Tibial nerve (tissue), 4 donors: ENCODE measurements around the gene CCL8. TPM values are rescaled to one million over a fixed set of nuclear protein-coding genes. Genes with fewer than 3 reads are reported as not detected.

Source experiments
- DNase-seq, 2 donors: peaks; one replicate each; pipeline ENCODE4 v3.0.0-alpha.2; 2019; ENCODE audit warnings: low spot score in 2 of 2
- H3K27ac ChIP-seq, 4 donors: fragments of 200-600 bp; sonication (generic) in 3 of 4; one replicate each; pipeline ENCODE4 v1.5.1; 2017 to 2019; ENCODE audit warnings: mild to moderate bottlenecking in 1 of 4
- H3K27me3 ChIP-seq, 2 donors: fragments of 200-600 bp; sonication (generic) in 1 of 2; one replicate each; pipeline versions ENCODE4 v1.5.1 to v1.6.0; 2017 to 2019
- H3K36me3 ChIP-seq, 3 donors: fragments of 200-600 bp; sonication (generic); one replicate each; pipeline ENCODE4 v1.5.1; 2018 to 2019
- H3K4me1 ChIP-seq, 4 donors: fragments of 200-600 bp; sonication (generic) in 3 of 4; one replicate each; pipeline ENCODE4 v1.5.1; 2017 to 2019
- H3K4me3 ChIP-seq, 4 donors: fragments of 200-600 bp; sonication (generic) in 3 of 4; one replicate each; pipeline ENCODE4 v1.5.1; 2017 to 2019; ENCODE audit warnings: mild to moderate bottlenecking in 1 of 4, moderate library complexity in 1 of 4
- H3K9me3 ChIP-seq, 4 donors: fragments of 200-600 bp; sonication (generic) in 3 of 4; one replicate each; pipeline ENCODE4 v1.5.1; 2017 to 2019
- CTCF ChIP-seq, 5 experiments: fragments of 200-600 bp in 3 of 5; fragments of 450-650 bp in 2 of 5; sonication (generic) in 3 of 5; IDR thresholded peaks; one replicate each; pipeline ENCODE4 v1.5.1; 2016 to 2019; ENCODE audit warnings: antibody characterized with exemption in 5 of 5, mild to moderate bottlenecking in 3 of 5, moderate library complexity in 2 of 5
- EP300 ChIP-seq, 2 donors: sonication (generic); formaldehyde crosslinking; IDR thresholded peaks; one replicate each; pipeline ENCODE4 v1.6.1; 2017; ENCODE audit warnings: antibody characterized with exemption in 2 of 2, mild to moderate bottlenecking in 1 of 2
- POLR2A ChIP-seq, 2 donors: fragments of 450-650 bp; IDR thresholded peaks; one replicate each; pipeline ENCODE4 v1.6.1; 2017; ENCODE audit warnings: antibody characterized with exemption in 2 of 2, mild to moderate bottlenecking in 2 of 2, moderate library complexity in 2 of 2
- WGBS, 2 donors: methylation state at CpG; one replicate each; pipeline ENCODE4 v1.1.5; 2018; 5-methylcytosine and 5-hydroxymethylcytosine counted together
- total RNA-seq, 4 donors: library from RNA; depleted of rRNA; stranded (reverse); fragments of >200 nt; gene quantifications; one replicate each; pipeline ENCODE4 v1.1.0, GENCODE V29; 2016

The CCL8 gene
- total RNA-seq, 4 donors from 2014 or later = not detected

GRCh38 chr17:34358631-34359030 lies 39.4 kb downstream of the CCL8 start:
- 96 to 100% methylated on average over 3 of the region's 3 CpGs for WGBS, 2 donors
- DNase-seq = no peak

DNA sequence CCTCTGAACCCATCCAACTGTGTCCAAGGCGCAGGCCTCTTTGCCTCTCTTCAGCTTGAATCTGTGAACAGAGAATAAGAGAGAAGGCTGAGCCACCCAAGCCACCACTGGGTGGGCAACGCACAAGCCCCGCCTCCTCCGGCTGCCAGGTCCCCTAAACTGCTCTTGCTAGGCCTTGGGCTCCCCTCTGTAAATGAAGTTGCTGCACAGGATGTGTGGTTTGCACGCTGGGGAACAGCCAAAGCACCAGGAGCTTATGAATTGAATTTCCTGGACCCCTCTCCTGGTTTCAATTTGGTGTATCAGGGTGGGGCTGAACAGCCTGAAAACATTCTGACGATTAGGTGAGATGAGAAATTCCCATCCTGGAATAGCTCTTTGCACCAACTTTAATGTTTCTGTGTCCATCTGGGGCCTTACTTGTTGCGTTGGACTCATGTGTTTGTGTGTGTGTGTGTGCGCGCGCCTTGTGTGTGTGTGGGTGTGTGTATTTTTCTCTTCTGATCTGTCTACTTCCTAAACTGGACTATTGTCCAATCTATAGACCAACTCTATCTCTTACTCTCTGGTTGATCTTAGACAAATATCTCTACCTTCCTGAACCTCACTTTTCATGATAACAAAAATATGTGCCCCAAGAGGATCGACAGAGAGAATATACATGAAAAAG lies 41.5 kb downstream of the CCL8 start:
- Histone ChIP-seq H3K27ac (no peak overlapping the region), H3K4me3 (no peak overlapping the region), H3K9me3 (no peaks in the 10 kb centered on the region), H3K36me3 (no peaks in the 10 kb centered on the region), H3K27me3 (no peaks in the 10 kb centered on the region), H3K4me1 (peaks cover 0 to 27% (median 7%) of the 10 kb centered on the region in 4 donors)
- WGBS, 2 donors = 75 to 78% methylated on average over 11 of the region's 11 CpGs
- no peak for DNase-seq
- TF ChIP-seq CTCF (IDR thresholded peaks at IDR 0.05) (no peak), POLR2A (IDR thresholded peaks at IDR 0.05) (no peak), EP300 (IDR thresholded peaks at IDR 0.05) (no peak)

More at GRCh38 chr17:34358631-34359030, 39.4 kb downstream of the CCL8 start:
- H3K36me3 ChIP-seq = no peaks in the 10 kb centered on the region
- no peak overlapping the region for H3K27ac ChIP-seq
- H3K27me3 ChIP-seq = no peaks in the 10 kb centered on the region
- no peak overlapping the region for H3K4me3 ChIP-seq
- H3K9me3 ChIP-seq = no peaks in the 10 kb centered on the region
- TF ChIP-seq CTCF (IDR thresholded peaks at IDR 0.05) = no peak
- peaks cover 0 to 37% (median 9%) of the 10 kb centered on the region in 4 donors for H3K4me1 ChIP-seq

DNA sequence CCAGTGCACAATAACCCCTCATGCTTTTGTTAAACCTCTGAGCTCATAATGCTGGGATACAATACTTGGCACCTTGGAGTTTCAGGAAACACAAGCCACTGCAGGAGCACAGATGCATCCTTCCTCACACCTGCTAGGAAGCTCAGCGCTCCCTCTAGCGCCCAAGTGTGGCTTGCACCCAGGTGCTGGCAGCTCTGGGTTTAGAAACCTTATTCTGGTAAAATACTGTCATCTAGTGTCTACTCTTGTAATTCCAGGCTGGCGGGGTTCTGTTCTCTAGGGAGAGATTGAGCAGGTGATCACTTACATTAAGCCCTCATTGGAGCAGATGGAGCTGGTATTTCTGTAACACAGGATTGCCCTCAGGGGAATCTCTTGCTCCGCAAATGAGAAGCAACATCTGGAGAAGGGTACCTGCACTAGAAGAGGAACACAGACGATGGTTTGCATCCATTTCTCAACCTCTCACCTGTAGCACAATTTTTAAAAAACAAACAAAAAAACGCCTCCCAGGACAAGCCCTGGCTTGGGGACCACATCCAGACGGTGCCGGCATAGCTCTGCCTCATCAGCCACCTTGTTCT lies 42.3 kb downstream of the CCL8 start:
- 22 to 24% methylated on average over 8 of the region's 8 CpGs for WGBS, 2 donors
- H3K9me3 ChIP-seq = no peaks in the 10 kb centered on the region
- peak; percentile 89 to 95 for DNase-seq
- H3K27me3 ChIP-seq = no peaks in the 10 kb centered on the region
- no peak overlapping the region for H3K4me3 ChIP-seq
- H3K27ac ChIP-seq = no peak overlapping the region
- peak; percentile 95 to 99 (median 96) for TF ChIP-seq CTCF (IDR thresholded peaks at IDR 0.05)
- no peak for TF ChIP-seq POLR2A (IDR thresholded peaks at IDR 0.05)
- peak in 1 of 2 donors; percentile 60 for TF ChIP-seq EP300 (IDR thresholded peaks at IDR 0.05)
- no peaks in the 10 kb centered on the region for H3K36me3 ChIP-seq
- peaks cover 0 to 19% (median 3%) of the 10 kb centered on the region in 4 donors for H3K4me1 ChIP-seq

DNA sequence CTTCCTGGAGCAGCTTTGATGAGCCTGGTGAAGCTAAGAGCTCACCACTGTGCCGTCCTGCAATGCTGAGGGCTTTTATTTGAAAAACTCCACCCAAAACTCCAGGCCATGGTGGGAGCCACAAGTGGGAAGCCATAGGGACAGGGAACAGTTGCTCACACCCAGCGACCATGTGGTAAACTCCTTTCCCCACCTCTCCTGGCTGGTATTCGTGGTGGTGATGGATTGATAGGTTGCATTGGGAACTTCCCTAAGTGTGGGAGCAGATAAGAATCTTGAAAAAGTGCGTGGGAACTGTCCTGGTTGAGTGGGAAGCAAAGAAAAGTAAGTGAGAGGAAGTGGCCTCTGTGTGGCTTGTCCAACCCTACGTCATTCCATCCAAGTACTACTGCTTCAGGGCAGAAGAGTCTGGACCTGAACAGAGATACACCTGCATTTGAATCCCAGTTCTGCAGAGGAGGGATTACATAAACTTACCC lies 44.0 kb downstream of the CCL8 start, which contains the start of gene CCL1:
CCL1 (minus strand) TSS at position 51 of the 479 bp plus-strand sequence. CDS start 72 bp downstream, outside the sequence.
- Histone ChIP-seq H3K27ac (no peak within 1 kb of the TSS), H3K4me3 (no peak within 1 kb of the TSS), H3K27me3 (no peaks in the 10 kb centered on the region), H3K9me3 (no peaks in the 10 kb centered on the region), H3K36me3 (no peaks in the 10 kb centered on the region), H3K4me1 (peaks cover 0 to 10% (median 4%) of the 10 kb centered on the region in 4 donors)
- TF ChIP-seq POLR2A (IDR thresholded peaks at IDR 0.05) (no peak), EP300 (IDR thresholded peaks at IDR 0.05) (no peak), CTCF (IDR thresholded peaks at IDR 0.05) (no peak)
- 59 to 60% methylated on average over 5 of the region's 5 CpGs for WGBS, 2 donors
- DNase-seq = no peak

- H3K36me3 ChIP-seq = no peaks in the 10 kb centered on the region
- TF ChIP-seq EP300 (IDR thresholded peaks at IDR 0.05) = no peak
- no peak for TF ChIP-seq CTCF (IDR thresholded peaks at IDR 0.05)
- no peak for TF ChIP-seq POLR2A (IDR thresholded peaks at IDR 0.05)
- no peak overlapping the region for H3K4me3 ChIP-seq
- H3K4me1 ChIP-seq = peaks cover 0 to 19% (median 9%) of the 10 kb centered on the region in 4 donors
- H3K27me3 ChIP-seq = no peaks in the 10 kb centered on the region
- no peaks in the 10 kb centered on the region for H3K9me3 ChIP-seq
- H3K27ac ChIP-seq = no peak overlapping the region
- 85 to 94% methylated on average over 2 of the region's 2 CpGs for WGBS, 2 donors
- no peak for DNase-seq
Observed at GRCh38 chr17:34364751-34365150, 45.5 kb downstream of the CCL8 start.
